Mucosa of descending colon (tissue), 3 donors: Measurements from ENCODE around the gene PKD2L2. TPM values are rescaled to one million over a fixed set of nuclear protein-coding genes. Genes with fewer than 3 reads are reported as not detected.
A peak's percentile ranks its signal among the peaks of the same experiment; 100 is the strongest.

Experiments used
- ATAC-seq: fragments of 200-7000 bp; cut with Tn5 transposase; one replicate; pipeline ENCODE4 v1.9.1; 2020; ENCODE audit warnings: mild to moderate bottlenecking, moderate library complexity
- DNase-seq, 3 donors: peaks; one replicate each; pipeline ENCODE4 v3.0.0-alpha.2; 2020
- H3K36me3 ChIP-seq: fragments of 200-600 bp; one replicate; pipeline ENCODE4 v1.8.0; 2021; ENCODE audit warnings: low read depth, mild to moderate bottlenecking
- H3K4me1 ChIP-seq: fragments of 200-600 bp; one replicate; pipeline ENCODE4 v1.8.0; 2021; ENCODE audit warnings: low read depth, mild to moderate bottlenecking
- H3K4me3 ChIP-seq: fragments of 200-600 bp; one replicate; pipeline ENCODE4 v1.8.0; 2021; ENCODE audit warnings: mild to moderate bottlenecking
- H3K9me3 ChIP-seq: fragments of 200-600 bp; one replicate; pipeline ENCODE4 v1.8.0; 2021; ENCODE audit warnings: mild to moderate bottlenecking
- CTCF ChIP-seq: fragments of 200-600 bp; IDR thresholded peaks from one replicate; pipeline ENCODE4 v1.8.0; 2022; ENCODE audit warnings: antibody characterized with exemption, mild to moderate bottlenecking
- intact Hi-C, 2 donors: fragments of 100-400 bp; cut with DNase I in 1 of 2; cut with micrococcal nuclease in 1 of 2; formaldehyde crosslinking; loops; one replicate each; pipeline versions ENCODE4 v1.11.0 to v1.11.1; 2022; cut with DNase I, micrococcal nuclease
- total RNA-seq, 3 donors: library from RNA; stranded (reverse); fragmentation: NEBNext Ultra II Directional in 2 of 3; extraction: Animal tissue kit (Norgen Biotek cat#: 25700) in 2 of 3; gene quantifications; one replicate each; pipeline versions ENCODE4 v1.2.1 to v1.2.4, GENCODE V29; 2021 to 2023
- donor health status: DM: no; HTN: no; CAD: no; lungs with moderate emphysema.
- donor health status: DM: no; HTN: no; CAD: no.
- donor health status: DM: no; HTN: yes; CAD: no.

Gene PKD2L2
- total RNA-seq, 3 donors from 2014 or later: not detected

- no peak for TF ChIP-seq CTCF
- Histone ChIP-seq H3K36me3 (no peaks in the 10 kb centered on the region), H3K4me3 (no peak overlapping the region), H3K9me3 (peaks cover 11% of the 10 kb centered on the region), H3K4me1 (no peaks in the 10 kb centered on the region)
- ATAC-seq (no peak), DNase-seq (no peak)
- intact Hi-C loops: no loop called here
Measured at GRCh38 chr5:137914758-137915157, 25.5 kb downstream of the PKD2L2 start.

- no peak for TF ChIP-seq CTCF
- intact Hi-C loops: no loop called here
- H3K4me1 ChIP-seq: no peaks in the 10 kb centered on the region
- peaks cover 11% of the 10 kb centered on the region for H3K9me3 ChIP-seq
- ATAC-seq (no peak), DNase-seq (no peak)
- no peaks in the 10 kb centered on the region for H3K36me3 ChIP-seq
- H3K4me3 ChIP-seq: no peak overlapping the region
Measured at GRCh38 chr5:137916923-137917322, 27.7 kb downstream of the PKD2L2 start.

GRCh38 chr5:137921931-137922330, 32.7 kb downstream of the PKD2L2 start:
- Histone ChIP-seq H3K36me3 (no peaks in the 10 kb centered on the region), H3K4me1 (no peaks in the 10 kb centered on the region), H3K9me3 (no peaks in the 10 kb centered on the region), H3K4me3 (no peak overlapping the region)
- DNase-seq: no peak
- TF ChIP-seq CTCF: no peak
- no peak for ATAC-seq
- intact Hi-C loops: no loop called here

- Histone ChIP-seq H3K36me3 (no peaks in the 10 kb centered on the region), H3K4me3 (no peak overlapping the region), H3K4me1 (no peaks in the 10 kb centered on the region), H3K9me3 (no peaks in the 10 kb centered on the region)
- DNase-seq (no peak), ATAC-seq (no peak)
- intact Hi-C loops: no loop called here
- no peak for TF ChIP-seq CTCF
Measured at GRCh38 chr5:137923856-137924255, 34.6 kb downstream of the PKD2L2 start.

- DNase-seq: no peak
- ATAC-seq: peak; percentile 6
- no peaks in the 10 kb centered on the region for H3K9me3 ChIP-seq
- no peaks in the 10 kb centered on the region for H3K36me3 ChIP-seq
- TF ChIP-seq CTCF: no peak
- peaks cover 3% of the 10 kb centered on the region for H3K4me1 ChIP-seq
- intact Hi-C loops: no loop called here
- no peak overlapping the region for H3K4me3 ChIP-seq
Measured at GRCh38 chr5:137932800-137933199, 43.5 kb downstream of the PKD2L2 start.

GRCh38 chr5:137933491-137933911, 44.2 kb downstream of the PKD2L2 start:
- no peak overlapping the region for H3K4me3 ChIP-seq
- H3K4me1 ChIP-seq: peaks cover 3% of the 10 kb centered on the region
- H3K36me3 ChIP-seq: no peaks in the 10 kb centered on the region
- peak; percentile 91 for ATAC-seq
- TF ChIP-seq CTCF: no peak
- no peak for DNase-seq
- no peaks in the 10 kb centered on the region for H3K9me3 ChIP-seq
- intact Hi-C loops: no loop called here
